Measurements from ENCODE around the gene XCL1. TPM values are rescaled to one million over a fixed set of nuclear protein-coding genes. Genes with fewer than 3 reads are reported as not detected.

Gene XCL1
- total RNA-seq, 1 experiment from 2014 or later = not detected

DNA sequence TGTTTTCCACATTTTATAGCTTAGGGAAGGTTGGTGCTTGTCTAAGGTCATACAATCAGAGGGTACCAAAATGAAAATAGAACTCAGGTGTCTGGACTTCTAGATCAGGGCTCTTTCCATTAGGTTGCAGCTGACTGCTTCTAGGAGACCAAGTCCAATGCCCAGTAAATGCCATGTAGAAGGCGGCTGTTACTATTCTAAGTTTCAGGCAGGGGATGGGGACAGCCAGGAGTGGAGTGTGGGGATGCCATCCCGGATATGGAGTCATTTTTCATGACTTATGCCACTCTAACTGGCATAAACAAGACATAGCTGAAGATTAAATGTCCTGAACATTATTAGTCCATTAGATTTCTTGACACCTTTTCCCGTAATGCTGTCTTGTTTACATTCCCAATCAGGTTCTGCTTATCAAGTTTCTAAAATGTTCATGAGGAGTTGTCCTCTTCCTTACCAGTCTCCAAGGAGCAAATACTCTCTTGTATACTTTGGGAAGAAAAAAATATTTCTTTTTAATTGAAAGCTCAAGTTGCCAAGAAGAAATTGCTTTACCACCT is 31.5 kb downstream of the XCL1 start:
- Histone ChIP-seq H3K27me3 (ENCODE audit: insufficient read depth, low read depth) (no peaks in the 10 kb centered on the region), H3K4me3 (no peak overlapping the region), H4K20me1 (ENCODE audit: insufficient read depth) (no peaks in the 10 kb centered on the region), H2AFZ (no peak overlapping the region), H3K9me2 (ENCODE audit: insufficient read depth) (no peaks in the 10 kb centered on the region), H3K4me2 (no peak overlapping the region), H3F3A (ENCODE audit: insufficient read depth, low read depth) (no peaks in the 10 kb centered on the region), H3K9me3 (ENCODE audit: insufficient read depth, low read depth) (no peaks in the 10 kb centered on the region), H3K27ac (no peak overlapping the region), H3K79me2 (ENCODE audit: low read depth) (no peaks in the 10 kb centered on the region), H3K4me1 (replicated peaks; ENCODE audit: insufficient read depth) (no peaks in the 10 kb centered on the region), H3K36me3 (ENCODE audit: low read depth) (no peaks in the 10 kb centered on the region)
- no peak for DNase-seq
- intact Hi-C loops (cut with micrococcal nuclease; ENCODE audit: unreplicated experiment) = no loop called here
- BruUV-seq (replicated peaks) = no TSS peak
- no peak for TF ChIP-seq EZH2 (IDR thresholded peaks at IDR 0.05; ENCODE audit: low read depth)
- TF ChIP-seq, protein P1, sequence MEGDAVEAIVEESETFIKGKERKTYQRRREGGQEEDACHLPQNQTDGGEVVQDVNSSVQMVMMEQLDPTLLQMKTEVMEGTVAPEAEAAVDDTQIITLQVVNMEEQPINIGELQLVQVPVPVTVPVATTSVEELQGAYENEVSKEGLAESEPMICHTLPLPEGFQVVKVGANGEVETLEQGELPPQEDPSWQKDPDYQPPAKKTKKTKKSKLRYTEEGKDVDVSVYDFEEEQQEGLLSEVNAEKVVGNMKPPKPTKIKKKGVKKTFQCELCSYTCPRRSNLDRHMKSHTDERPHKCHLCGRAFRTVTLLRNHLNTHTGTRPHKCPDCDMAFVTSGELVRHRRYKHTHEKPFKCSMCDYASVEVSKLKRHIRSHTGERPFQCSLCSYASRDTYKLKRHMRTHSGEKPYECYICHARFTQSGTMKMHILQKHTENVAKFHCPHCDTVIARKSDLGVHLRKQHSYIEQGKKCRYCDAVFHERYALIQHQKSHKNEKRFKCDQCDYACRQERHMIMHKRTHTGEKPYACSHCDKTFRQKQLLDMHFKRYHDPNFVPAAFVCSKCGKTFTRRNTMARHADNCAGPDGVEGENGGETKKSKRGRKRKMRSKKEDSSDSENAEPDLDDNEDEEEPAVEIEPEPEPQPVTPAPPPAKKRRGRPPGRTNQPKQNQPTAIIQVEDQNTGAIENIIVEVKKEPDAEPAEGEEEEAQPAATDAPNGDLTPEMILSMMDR (conservative IDR thresholded peaks at IDR 0.05) = no peak
- ChIA-PET POLR2A (ENCODE audit: unreplicated experiment) (no interaction called here), CTCF (no interaction called here)

DNA sequence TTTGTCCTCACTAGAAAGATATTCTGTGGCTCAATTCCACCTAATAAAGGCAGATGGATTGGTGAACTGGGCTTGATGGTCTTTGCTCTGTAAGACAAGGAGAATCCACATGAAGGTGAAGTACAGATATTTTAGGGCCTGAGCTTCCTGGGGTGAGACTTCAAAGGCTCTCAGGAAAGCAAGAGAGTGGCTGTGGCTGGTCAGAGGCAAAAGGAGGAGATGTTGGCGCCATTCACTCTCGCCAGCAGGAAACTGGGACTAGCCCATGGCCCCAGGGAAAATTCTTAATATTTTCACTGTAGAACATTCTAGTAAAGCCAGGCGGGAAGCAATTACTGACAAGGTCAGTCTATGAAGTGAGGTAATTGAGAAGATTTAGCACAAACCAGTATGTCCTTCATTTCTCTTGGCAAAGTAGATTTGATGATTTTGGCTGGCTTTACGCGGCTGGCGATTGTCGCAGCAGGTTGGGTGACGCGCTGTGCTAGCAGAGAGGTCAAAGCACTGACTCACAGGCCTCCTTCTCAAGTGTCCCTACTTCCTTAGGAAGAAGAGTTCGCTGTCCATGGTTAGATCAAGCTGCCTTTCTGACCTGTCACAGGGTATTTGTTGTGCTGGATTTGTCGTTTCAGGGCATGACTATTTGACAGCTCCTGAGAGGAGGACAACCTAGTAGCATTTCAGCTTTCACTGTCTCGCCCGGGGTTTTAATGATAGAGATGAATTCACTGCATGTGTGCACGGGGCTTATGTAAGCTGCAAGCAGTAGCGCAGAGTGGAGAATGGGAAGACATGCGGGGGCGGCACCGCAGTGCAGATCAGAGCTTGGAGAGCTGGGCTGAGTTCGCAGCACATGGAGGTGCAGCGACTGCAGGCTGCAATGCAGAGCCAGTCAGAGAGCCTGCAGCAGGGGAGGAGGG is 32.7 kb downstream of the XCL1 start:
- CTCF ChIA-PET = interaction anchor here (0.6 to 0.7 kb wide), 2 partner anchors 22 to 29 kb away, joined by 3 to 4 read pairs; no protein-coding TSS in a partner anchor
- POLR2A ChIA-PET (ENCODE audit: unreplicated experiment) = no interaction called here
- peak in 1 of 2 experiments; percentile 50 for DNase-seq

DNA sequence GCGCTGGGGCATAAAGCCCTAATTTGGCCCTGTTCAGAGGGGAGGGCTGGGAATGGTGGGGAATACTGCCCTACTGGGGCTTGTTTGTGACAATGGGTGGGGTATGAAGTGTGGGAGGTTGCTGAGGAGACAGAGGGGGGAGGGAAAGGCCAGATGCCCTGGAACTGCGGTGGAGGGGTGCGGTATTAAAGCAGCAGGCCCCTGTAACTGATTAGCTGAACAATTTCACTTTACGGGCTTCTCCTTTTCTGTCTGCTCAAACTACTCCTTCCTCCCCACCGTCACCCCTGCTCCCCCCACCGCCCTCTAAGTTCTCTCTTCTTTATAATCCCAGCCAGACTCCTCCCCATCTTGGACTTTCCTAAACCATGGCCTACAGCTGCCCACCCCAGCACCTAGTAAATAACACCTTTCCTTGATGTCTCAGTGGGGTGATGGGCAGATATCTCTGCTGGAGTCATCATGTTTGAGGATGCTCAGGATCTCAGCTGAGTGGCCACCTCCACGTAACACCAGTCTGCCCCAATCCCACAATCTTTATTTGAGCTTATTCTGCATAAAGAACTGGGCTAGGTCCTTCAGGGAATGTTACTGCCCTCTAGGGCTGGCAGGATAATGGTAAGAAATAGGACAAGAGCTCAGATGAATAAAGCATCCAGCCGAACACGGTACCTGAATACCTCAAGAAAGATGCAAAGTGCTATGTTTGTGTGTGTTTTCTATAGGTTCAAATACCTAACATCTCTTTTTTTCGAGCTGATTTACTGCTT is 33.5 kb downstream of the XCL1 start:
- no peaks in the 10 kb centered on the region for H4K20me1 ChIP-seq (ENCODE audit: insufficient read depth)
- no peak for DNase-seq
- no peaks in the 10 kb centered on the region for H3K9me2 ChIP-seq (ENCODE audit: insufficient read depth)
- H3K27me3 ChIP-seq (ENCODE audit: insufficient read depth, low read depth) = no peaks in the 10 kb centered on the region
- H3K36me3 ChIP-seq (ENCODE audit: low read depth) = no peaks in the 10 kb centered on the region
- ChIA-PET POLR2A (ENCODE audit: unreplicated experiment) (no interaction called here), CTCF (interaction anchor here (0.6 to 0.7 kb wide), 2 partner anchors 21 to 268 kb away, joined by 4 to 9 read pairs; no protein-coding TSS in a partner anchor)
- H2AFZ ChIP-seq = no peak overlapping the region
- no peak overlapping the region for H3K4me3 ChIP-seq
- H3K27ac ChIP-seq = no peak overlapping the region
- intact Hi-C loops (cut with micrococcal nuclease; ENCODE audit: unreplicated experiment) = no loop called here
- no peaks in the 10 kb centered on the region for H3F3A ChIP-seq (ENCODE audit: insufficient read depth, low read depth)
- no peak for TF ChIP-seq EZH2 (IDR thresholded peaks at IDR 0.05; ENCODE audit: low read depth)
- TF ChIP-seq, protein P1 (conservative IDR thresholded peaks at IDR 0.05) = no peak
- H3K4me2 ChIP-seq = no peak overlapping the region
- H3K79me2 ChIP-seq (ENCODE audit: low read depth) = no peaks in the 10 kb centered on the region
- BruUV-seq (replicated peaks) = no TSS peak
- H3K4me1 ChIP-seq (replicated peaks; ENCODE audit: insufficient read depth) = no peaks in the 10 kb centered on the region
- no peaks in the 10 kb centered on the region for H3K9me3 ChIP-seq (ENCODE audit: insufficient read depth, low read depth)

More for the DNA sequence above, 32.7 kb downstream of the XCL1 start:
- Histone ChIP-seq H3K79me2 (ENCODE audit: low read depth) (no peaks in the 10 kb centered on the region), H3K4me3 (no peak overlapping the region), H3K4me2 (no peak overlapping the region), H4K20me1 (ENCODE audit: insufficient read depth) (no peaks in the 10 kb centered on the region), H3K36me3 (ENCODE audit: low read depth) (no peaks in the 10 kb centered on the region), H3K4me1 (replicated peaks; ENCODE audit: insufficient read depth) (no peaks in the 10 kb centered on the region), H3K27me3 (ENCODE audit: insufficient read depth, low read depth) (no peaks in the 10 kb centered on the region), H3K9me2 (ENCODE audit: insufficient read depth) (no peaks in the 10 kb centered on the region), H2AFZ (no peak overlapping the region), H3K9me3 (ENCODE audit: insufficient read depth, low read depth) (no peaks in the 10 kb centered on the region), H3K27ac (no peak overlapping the region), H3F3A (ENCODE audit: insufficient read depth, low read depth) (no peaks in the 10 kb centered on the region)
- no TSS peak for BruUV-seq (replicated peaks)
- intact Hi-C loops (cut with micrococcal nuclease; ENCODE audit: unreplicated experiment) = no loop called here
- TF ChIP-seq EZH2 (IDR thresholded peaks at IDR 0.05; ENCODE audit: low read depth) = no peak
- TF ChIP-seq, protein P1 (conservative IDR thresholded peaks at IDR 0.05) = no peak

Measured in PC-9 (cell line).